KMS-11 (cell line): ENCODE data around the gene NPFFR1.

Experiments
- H2AFZ ChIP-seq: fragments of 200-600 bp; sonication (generic); 2 replicates; pipeline ENCODE4 v1.6.1; 2016; ENCODE audit warnings: antibody characterized with exemption, mixed run types, low read depth
- H3K27ac ChIP-seq: fragments of 200-600 bp; sonication (generic); 2 replicates; pipeline ENCODE4 v1.6.1; 2016; ENCODE audit warnings: mild to moderate bottlenecking, mixed run types
- H3K27me3 ChIP-seq: fragments of 200-600 bp; sonication (generic); 2 replicates; pipeline ENCODE4 v1.6.1; 2017; ENCODE audit warnings: mild to moderate bottlenecking, low read depth, mixed run types, moderate library complexity; ENCODE audit not compliant: insufficient read depth
- H3K36me3 ChIP-seq: fragments of 200-600 bp; sonication (generic); 2 replicates; pipeline ENCODE4 v1.6.1; 2017; ENCODE audit warnings: mild to moderate bottlenecking, mixed run types; ENCODE audit not compliant: insufficient read depth
- H3K4me1 ChIP-seq: fragments of 200-600 bp; sonication (generic); 2 replicates; pipeline ENCODE4 v1.6.1; 2016; ENCODE audit warnings: mild to moderate bottlenecking, low read depth, mixed run types; ENCODE audit not compliant: poor library complexity, severe bottlenecking
- H3K4me2 ChIP-seq: fragments of 200-600 bp; sonication (generic); 2 replicates; pipeline ENCODE4 v1.7.0; 2016; ENCODE audit warnings: mild to moderate bottlenecking, mixed run types
- H3K4me3 ChIP-seq: fragments of 200-600 bp; sonication (generic); IDR thresholded peaks from 2 replicates; pipeline ENCODE4 v1.6.1; 2017; ENCODE audit warnings: low read depth, low read length, mixed read lengths; ENCODE audit not compliant: insufficient read depth
- H3K79me2 ChIP-seq: fragments of 200-600 bp; sonication (generic); 2 replicates; pipeline ENCODE4 v1.6.1; 2016; ENCODE audit warnings: low read depth, mixed run types; ENCODE audit not compliant: insufficient read depth
- H3K9ac ChIP-seq: fragments of 200-600 bp; sonication (generic); 2 replicates; pipeline ENCODE4 v1.6.1; 2016; ENCODE audit warnings: mild to moderate bottlenecking, mixed run types
- H4K20me1 ChIP-seq: fragments of 200-600 bp; sonication (generic); 2 replicates; pipeline ENCODE4 v1.6.1; 2016; ENCODE audit warnings: mild to moderate bottlenecking, mixed run types; ENCODE audit not compliant: insufficient read depth
- CTCF ChIP-seq: fragments of 200-600 bp; sonication (generic); conservative IDR thresholded peaks from 2 replicates; pipeline ENCODE4 v1.6.1; 2017; ENCODE audit warnings: low read depth, mild to moderate bottlenecking, antibody characterized with exemption, low read length, moderate library complexity, mixed read lengths

NPFFR1 gene

GRCh38 chr10:70285476-70285831, 1.6 kb upstream of the NPFFR1 start:
- Histone ChIP-seq H3K27me3 (no peaks in the 10 kb centered on the region), H3K4me3 (no peak overlapping the region), H3K4me2 (no peak overlapping the region), H3K9ac (no peak overlapping the region), H3K36me3 (no peaks in the 10 kb centered on the region), H3K27ac (no peak overlapping the region), H3K79me2 (no peaks in the 10 kb centered on the region), H4K20me1 (no peaks in the 10 kb centered on the region), H3K4me1 (no peaks in the 10 kb centered on the region), H2AFZ (no peak overlapping the region)
- no peak for TF ChIP-seq CTCF

GRCh38 chr10:70284542-70285475, 1.0 kb upstream of the NPFFR1 start:
- Histone ChIP-seq H3K4me2 (no peak overlapping the region), H3K4me1 (no peaks in the 10 kb centered on the region), H2AFZ (no peak overlapping the region), H3K4me3 (no peak overlapping the region), H4K20me1 (no peaks in the 10 kb centered on the region), H3K36me3 (no peaks in the 10 kb centered on the region), H3K79me2 (no peaks in the 10 kb centered on the region), H3K27me3 (0 out of 2 replicates have a peak, but pooled peaks cover under 1% of the 10 kb centered on the region), H3K27ac (no peak overlapping the region), H3K9ac (no peak overlapping the region)
- no peak for TF ChIP-seq CTCF

GRCh38 chr10:70283071-70283444, 746 bp downstream of the NPFFR1 start:
- Histone ChIP-seq H3K79me2 (no peaks in the 10 kb centered on the region), H3K27me3 (0 out of 2 replicates have a peak, but pooled peaks cover 2% of the 10 kb centered on the region), H4K20me1 (no peaks in the 10 kb centered on the region), H2AFZ (no peak overlapping the region), H3K4me1 (no peaks in the 10 kb centered on the region), H3K27ac (no peak overlapping the region), H3K9ac (no peak overlapping the region), H3K4me2 (no peak overlapping the region), H3K4me3 (no peak overlapping the region), H3K36me3 (no peaks in the 10 kb centered on the region)
- no peak for TF ChIP-seq CTCF

GRCh38 chr10:70281609-70282008, 2.2 kb downstream of the NPFFR1 start:
- H3K4me2 ChIP-seq = no peak overlapping the region
- no peaks in the 10 kb centered on the region for H4K20me1 ChIP-seq
- H3K4me3 ChIP-seq = no peak overlapping the region
- H3K27me3 ChIP-seq = 0 out of 2 replicates have a peak, but pooled peaks cover 2% of the 10 kb centered on the region
- no peaks in the 10 kb centered on the region for H3K79me2 ChIP-seq
- H3K27ac ChIP-seq = no peak overlapping the region
- no peaks in the 10 kb centered on the region for H3K4me1 ChIP-seq
- H3K9ac ChIP-seq = no peak overlapping the region
- H3K36me3 ChIP-seq = no peaks in the 10 kb centered on the region
- H2AFZ ChIP-seq = no peak overlapping the region
- TF ChIP-seq CTCF = no peak
